Neural crest cell (in vitro differentiated cells): ENCODE data around the gene ZNF814. TPM values are rescaled to one million over a fixed set of nuclear protein-coding genes. Genes with fewer than 3 reads are reported as not detected.
A peak's percentile ranks its signal among the peaks of the same experiment; 100 is the strongest.
"Not testable (repeated sequence)": the region's sequence is repeated elsewhere in the genome, so short reads cannot be mapped to it uniquely, and the experiment has no call there.

Source experiments
- DNase-seq: peaks from one replicate; pipeline ENCODE4 v3.0.0; 2021; ENCODE audit warnings: low read depth, mixed read lengths, low spot score
- H3K27ac Mint-ChIP-seq: one replicate; pipeline ENCODE4 v1.8.0; 2021; ENCODE audit warnings: mild to moderate bottlenecking, mixed read lengths; ENCODE audit not compliant: unreplicated experiment
- H3K27me3 Mint-ChIP-seq: 2 replicates; pipeline ENCODE4 v1.8.0; 2021; ENCODE audit warnings: low read depth, mild to moderate bottlenecking, mixed read lengths
- H3K36me3 Mint-ChIP-seq: 2 replicates; pipeline ENCODE4 v1.8.0; 2021; ENCODE audit warnings: low read depth, mild to moderate bottlenecking, mixed read lengths
- H3K4me1 Mint-ChIP-seq: 2 replicates; pipeline ENCODE4 v1.8.0; 2021; ENCODE audit warnings: mixed read lengths
- H3K4me3 Mint-ChIP-seq: one replicate; pipeline ENCODE4 v1.8.0; 2021; ENCODE audit warnings: mild to moderate bottlenecking, mixed read lengths
- H3K9me3 Mint-ChIP-seq: 2 replicates; pipeline ENCODE4 v1.8.0; 2021; ENCODE audit warnings: mixed read lengths
- total RNA-seq: library from RNA; stranded (reverse); gene quantifications from 2 replicates; pipeline ENCODE4 v1.2.1, GENCODE V29; 2021
- TF ChIP-seq, protein P1 (sequence below): fragments of 200-600 bp; sonication (generic); conservative IDR thresholded peaks from 2 replicates; pipeline ENCODE4 v1.5.0; 2021; ENCODE audit warnings: antibody characterized with exemption, mild to moderate bottlenecking

The ZNF814 gene
- total RNA-seq, 1 donor from 2014 or later: 44.3 TPM

DNA sequence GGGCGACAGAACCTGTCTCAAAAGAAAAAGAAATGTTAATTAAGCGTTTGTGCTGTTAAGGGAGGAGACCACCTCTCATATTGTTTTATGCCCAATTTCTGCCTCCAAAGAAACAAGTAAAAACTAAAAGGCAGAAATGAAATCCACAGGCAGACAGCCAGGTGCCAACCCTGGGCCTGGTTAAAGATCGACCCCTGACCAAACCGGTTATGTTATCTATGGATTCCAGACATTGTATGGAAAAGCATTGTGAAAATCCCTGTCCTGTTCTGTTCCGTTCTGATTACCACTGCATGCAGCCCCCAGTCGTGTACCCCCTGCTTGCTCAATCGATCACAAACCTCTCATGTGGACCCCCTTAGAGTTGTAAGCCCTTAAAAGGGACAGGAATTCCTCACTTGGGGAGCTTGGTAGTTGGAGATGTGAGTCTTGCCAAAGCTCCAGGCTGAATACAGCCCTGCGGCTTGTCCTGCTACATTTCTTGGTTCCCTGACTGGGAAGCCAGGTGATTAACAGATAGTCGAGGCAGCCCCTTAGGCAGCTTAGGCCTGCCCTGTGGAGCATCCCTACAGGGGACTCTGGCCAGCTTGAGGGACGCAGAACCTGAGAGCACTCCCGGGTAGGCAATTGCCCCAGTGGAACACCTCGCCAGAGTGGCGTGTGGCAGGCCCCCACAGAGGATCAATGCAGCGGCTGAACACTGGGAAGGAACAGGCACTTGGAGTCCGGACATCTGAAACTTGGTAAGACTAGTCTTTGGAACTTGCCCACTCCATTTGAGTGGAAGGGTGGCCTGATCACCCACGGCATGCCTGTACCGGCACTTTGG, 73.4 kb downstream of the ZNF814 start:
- no peaks in the 10 kb centered on the region for H3K27me3 Mint-ChIP-seq
- H3K4me1 Mint-ChIP-seq: peaks cover 38% of the 10 kb centered on the region
- DNase-seq: no peak
- H3K27ac Mint-ChIP-seq: peak overlapping the region; percentile 12
- H3K4me3 Mint-ChIP-seq: peak overlapping the region; percentile 96
- TF ChIP-seq, protein P1, sequence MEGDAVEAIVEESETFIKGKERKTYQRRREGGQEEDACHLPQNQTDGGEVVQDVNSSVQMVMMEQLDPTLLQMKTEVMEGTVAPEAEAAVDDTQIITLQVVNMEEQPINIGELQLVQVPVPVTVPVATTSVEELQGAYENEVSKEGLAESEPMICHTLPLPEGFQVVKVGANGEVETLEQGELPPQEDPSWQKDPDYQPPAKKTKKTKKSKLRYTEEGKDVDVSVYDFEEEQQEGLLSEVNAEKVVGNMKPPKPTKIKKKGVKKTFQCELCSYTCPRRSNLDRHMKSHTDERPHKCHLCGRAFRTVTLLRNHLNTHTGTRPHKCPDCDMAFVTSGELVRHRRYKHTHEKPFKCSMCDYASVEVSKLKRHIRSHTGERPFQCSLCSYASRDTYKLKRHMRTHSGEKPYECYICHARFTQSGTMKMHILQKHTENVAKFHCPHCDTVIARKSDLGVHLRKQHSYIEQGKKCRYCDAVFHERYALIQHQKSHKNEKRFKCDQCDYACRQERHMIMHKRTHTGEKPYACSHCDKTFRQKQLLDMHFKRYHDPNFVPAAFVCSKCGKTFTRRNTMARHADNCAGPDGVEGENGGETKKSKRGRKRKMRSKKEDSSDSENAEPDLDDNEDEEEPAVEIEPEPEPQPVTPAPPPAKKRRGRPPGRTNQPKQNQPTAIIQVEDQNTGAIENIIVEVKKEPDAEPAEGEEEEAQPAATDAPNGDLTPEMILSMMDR: no peak
- no peaks in the 10 kb centered on the region for H3K36me3 Mint-ChIP-seq
- H3K9me3 Mint-ChIP-seq: no peaks in the 10 kb centered on the region

DNA sequence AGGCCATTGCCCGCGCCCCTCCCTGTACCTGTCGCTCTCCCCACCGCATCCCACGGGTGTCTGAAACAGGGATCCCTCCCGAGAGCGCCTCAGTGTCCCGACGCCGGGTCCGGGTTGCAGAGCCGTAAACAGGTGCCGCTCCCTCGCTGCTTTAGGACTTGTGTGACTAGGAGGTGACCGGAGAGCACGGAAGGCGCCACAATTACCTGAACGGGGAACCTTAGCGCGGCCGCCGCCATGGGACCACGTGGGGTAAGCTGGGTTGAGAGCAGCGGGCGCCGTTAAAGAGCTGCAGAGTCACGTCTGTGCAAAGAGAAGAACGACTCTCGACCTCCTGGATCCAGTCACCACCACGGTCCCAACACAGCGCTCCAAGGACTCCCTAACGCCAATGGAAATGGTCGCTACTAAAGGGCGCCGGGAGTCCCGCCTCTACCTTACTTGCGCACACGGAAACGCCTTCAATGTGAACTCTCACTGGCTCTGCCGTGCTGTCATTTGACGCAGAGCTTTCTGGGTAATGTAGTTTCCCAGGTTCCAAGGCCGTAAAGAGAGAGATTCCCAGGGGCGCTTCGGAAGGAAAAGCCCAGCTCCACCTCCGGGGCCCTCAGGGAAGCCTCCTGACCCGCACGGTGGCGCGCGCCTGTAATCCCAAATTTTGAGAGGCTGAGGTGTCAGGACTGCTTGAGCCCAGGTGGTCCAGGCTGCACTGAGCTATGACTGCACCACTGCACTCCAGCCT, 74.2 kb downstream of the ZNF814 start, which contains the start of gene ZNF552:
Gene ZNF552 (minus strand): TSS at position 409 of the 742 bp plus-strand sequence. CDS start 170 bp downstream, at position 239.
- DNase-seq: peak; percentile 57
- H3K27me3 Mint-ChIP-seq: no peaks in the 10 kb centered on the region
- no peaks in the 10 kb centered on the region for H3K9me3 Mint-ChIP-seq
- peaks cover 30% of the 10 kb centered on the region for H3K4me1 Mint-ChIP-seq
- H3K27ac Mint-ChIP-seq: peak within 1 kb of the TSS; percentile 65
- peak within 1 kb of the TSS; percentile 96 for H3K4me3 Mint-ChIP-seq
- H3K36me3 Mint-ChIP-seq: peaks cover 3% of the 10 kb centered on the region
- TF ChIP-seq, protein P1: no peak

DNA sequence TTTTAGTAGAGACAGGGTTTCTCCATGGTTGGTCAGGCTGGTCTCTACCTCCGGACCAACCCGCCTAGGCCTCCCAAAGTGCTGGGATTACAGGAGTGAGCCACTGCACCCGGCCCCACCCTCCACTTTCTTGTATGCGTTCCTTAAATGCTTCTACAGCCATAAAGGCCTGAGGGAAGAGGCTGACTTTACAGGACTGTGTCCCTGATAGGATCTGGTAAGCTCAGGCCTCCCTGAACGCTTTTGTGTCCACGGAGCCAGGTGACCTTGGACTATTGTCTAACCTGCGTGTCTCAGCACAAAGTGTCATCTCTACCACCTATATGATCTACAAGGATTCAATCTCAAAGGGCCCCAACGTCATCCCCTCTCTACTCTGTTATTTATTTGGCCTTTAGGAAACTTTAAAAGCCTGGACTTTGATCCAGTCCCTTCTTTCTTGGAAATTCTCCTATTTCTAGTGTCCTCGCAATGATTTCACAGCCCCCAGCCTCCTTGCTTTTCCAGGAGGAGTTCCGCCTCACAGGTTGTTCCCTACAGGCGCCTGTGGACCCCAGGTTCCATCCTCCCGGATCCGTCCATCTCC, 74.8 kb downstream of the ZNF814 start:
- no peaks in the 10 kb centered on the region for H3K27me3 Mint-ChIP-seq
- H3K9me3 Mint-ChIP-seq: no peaks in the 10 kb centered on the region
- H3K27ac Mint-ChIP-seq: peak overlapping the region; percentile 65
- H3K4me1 Mint-ChIP-seq: peaks cover 25% of the 10 kb centered on the region
- peaks cover 5% of the 10 kb centered on the region for H3K36me3 Mint-ChIP-seq
- peak overlapping the region; percentile 96 for H3K4me3 Mint-ChIP-seq
- no peak for DNase-seq
- TF ChIP-seq, protein P1: no peak

DNA sequence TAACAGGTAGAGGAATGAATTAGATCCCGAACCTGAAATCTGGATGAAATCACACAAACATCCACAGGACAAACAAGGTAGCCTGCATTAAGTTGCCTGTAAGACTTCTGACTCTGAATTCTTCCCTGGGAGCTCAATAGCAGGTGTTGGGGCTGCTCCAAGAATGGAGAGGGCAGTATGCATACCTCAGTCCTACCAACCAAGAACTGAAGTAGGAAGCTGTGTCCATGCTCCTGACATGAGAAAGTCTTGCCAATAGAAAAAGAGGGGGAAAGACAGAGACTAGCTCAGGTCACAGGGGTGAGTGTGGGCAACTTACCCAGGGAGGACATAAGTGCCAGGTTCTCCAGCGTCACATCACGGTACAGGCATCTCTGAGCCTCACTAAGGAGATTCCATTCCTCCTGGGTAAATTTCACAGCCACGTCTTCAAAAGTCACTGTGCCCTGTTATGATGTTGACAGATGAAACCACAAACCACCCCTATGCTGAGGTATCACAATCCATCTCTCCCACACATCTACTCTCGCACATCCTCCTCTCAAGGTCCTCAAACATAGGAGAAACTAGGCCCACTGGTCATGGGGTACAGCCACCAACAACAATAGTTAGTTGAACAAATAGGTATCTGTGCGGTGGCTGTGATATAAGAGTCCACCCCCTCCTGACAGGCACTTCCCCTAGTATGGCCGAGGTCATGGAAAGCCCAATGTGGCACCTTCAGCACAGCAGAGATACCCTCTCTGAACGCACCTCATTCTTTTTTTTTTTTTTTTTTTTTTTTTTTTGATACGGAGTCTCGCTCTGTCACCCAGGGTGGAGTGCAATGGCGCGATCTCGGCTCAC, 75.6 kb downstream of the ZNF814 start:
- H3K4me3 Mint-ChIP-seq: peak overlapping the region; percentile 70
- H3K9me3 Mint-ChIP-seq, DNase-seq, H3K27me3 Mint-ChIP-seq, H3K36me3 Mint-ChIP-seq: not testable (repeated sequence)
- H3K27ac Mint-ChIP-seq: peak overlapping the region; percentile 91
- H3K4me1 Mint-ChIP-seq: peaks cover 19% of the 10 kb centered on the region

DNA sequence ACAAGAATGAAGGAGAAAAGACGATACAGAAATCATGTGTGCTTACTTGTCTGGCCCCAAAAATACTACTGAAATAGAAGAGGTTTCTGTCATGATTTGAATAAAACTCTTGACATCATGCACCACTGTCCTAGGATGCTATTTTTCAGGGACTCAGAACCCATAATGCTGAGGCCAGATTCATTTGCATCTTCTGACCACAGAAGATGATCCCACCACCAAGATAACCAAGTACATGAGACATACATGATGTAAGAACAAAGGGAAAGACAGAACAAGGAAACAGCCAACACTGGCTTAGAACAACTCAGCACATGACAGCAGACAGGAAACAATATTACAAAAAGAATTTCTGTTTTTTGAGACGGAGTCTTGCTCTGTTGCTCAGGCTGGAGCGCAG, 76.6 kb downstream of the ZNF814 start:
- no peak for DNase-seq
- no peaks in the 10 kb centered on the region for H3K27me3 Mint-ChIP-seq
- no peaks in the 10 kb centered on the region for H3K9me3 Mint-ChIP-seq
- peaks cover 19% of the 10 kb centered on the region for H3K4me1 Mint-ChIP-seq
- H3K36me3 Mint-ChIP-seq: peaks cover 8% of the 10 kb centered on the region
- peak overlapping the region; percentile 70 for H3K4me3 Mint-ChIP-seq
- H3K27ac Mint-ChIP-seq: no peak overlapping the region
- TF ChIP-seq, protein P1: no peak

DNA sequence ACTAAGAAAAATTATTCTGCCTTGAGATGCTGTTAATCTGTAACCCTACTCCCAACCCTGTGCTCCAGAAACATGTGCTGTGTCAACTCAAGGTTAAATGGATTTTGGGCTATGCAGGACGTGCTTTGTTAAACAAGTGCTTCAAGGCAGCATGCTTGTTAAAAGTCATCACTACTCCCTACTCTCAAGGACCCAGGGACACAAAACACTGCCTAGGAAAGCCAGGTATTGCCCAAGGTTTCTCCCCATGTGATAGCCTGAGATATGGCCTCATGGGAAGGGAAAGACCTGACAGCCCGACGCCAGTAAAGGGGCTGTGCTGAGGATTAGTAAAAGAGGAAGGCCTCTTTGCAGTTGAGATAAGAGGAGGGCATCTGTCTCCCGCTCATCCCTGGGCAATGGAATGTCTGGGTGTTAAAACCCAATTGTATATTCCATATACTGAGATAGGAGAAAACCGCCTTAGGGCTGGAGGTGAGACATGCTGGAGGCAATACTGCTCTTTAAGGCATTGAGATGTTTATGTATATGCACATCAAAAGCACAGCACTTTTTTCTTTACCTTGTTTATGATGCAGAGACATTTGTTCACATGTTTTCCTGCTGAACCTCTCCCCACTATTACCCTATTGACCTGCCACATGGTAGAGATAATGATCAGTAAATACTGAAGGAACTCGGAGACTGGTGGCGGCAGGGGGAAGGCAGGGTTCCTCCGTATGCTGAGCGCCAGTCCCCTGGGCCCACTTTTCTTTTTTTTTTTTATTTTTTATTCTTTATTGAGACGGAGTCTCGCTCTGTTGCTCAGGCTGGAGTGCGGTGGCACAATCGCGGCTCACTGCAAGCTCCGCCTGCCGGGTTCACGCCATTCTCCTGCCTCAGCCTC, 78.2 kb downstream of the ZNF814 start:
- H3K36me3 Mint-ChIP-seq, DNase-seq, H3K27me3 Mint-ChIP-seq, H3K27ac Mint-ChIP-seq, H3K9me3 Mint-ChIP-seq: not testable (repeated sequence)
- Mint-ChIP-seq H3K4me3 (peak overlapping the region; percentile 65), H3K4me1 (peaks cover 19% of the 10 kb centered on the region)
